Upper lobe of left lung (tissue), 6 donors: Measurements from ENCODE around the gene INPP5K. TPM values are rescaled to one million over a fixed set of nuclear protein-coding genes. Genes with fewer than 3 reads are reported as not detected.
A peak's percentile ranks its signal among the peaks of the same experiment; 100 is the strongest.
"Not testable (repeated sequence)": the region's sequence is repeated elsewhere in the genome, so short reads cannot be mapped to it uniquely, and the experiment has no call there.

ENCODE experiments used
- ATAC-seq, 2 donors: fragments of 200-7000 bp; cut with Tn5 transposase; one replicate each; pipeline ENCODE4 v1.9.1; 2022; ENCODE audit warnings: mild to moderate bottlenecking in 2 of 2, moderate library complexity in 2 of 2; ENCODE audit not compliant: low FRiP score in 2 of 2
- DNase-seq, 2 donors: peaks; one replicate each; pipeline ENCODE4 v3.0.0-alpha.2; 2019 to 2020
- H3K27ac ChIP-seq, 4 donors: fragments of 200-600 bp; sonication (generic); one replicate each; pipeline ENCODE4 v1.5.1; 2016 to 2019
- H3K27me3 ChIP-seq, 4 donors: fragments of 200-600 bp; sonication (generic); one replicate each; pipeline ENCODE4 v1.5.1; 2017 to 2019
- H3K36me3 ChIP-seq, 4 donors: fragments of 200-600 bp; sonication (generic); one replicate each; pipeline ENCODE4 v1.5.1; 2016 to 2019
- H3K4me1 ChIP-seq, 4 donors: fragments of 200-600 bp; sonication (generic); one replicate each; pipeline ENCODE4 v1.5.1; 2018 to 2019
- H3K4me3 ChIP-seq, 4 donors: fragments of 200-600 bp; sonication (generic); one replicate each; pipeline ENCODE4 v1.5.1; 2017 to 2019; ENCODE audit warnings: mild to moderate bottlenecking in 2 of 4, moderate library complexity in 1 of 4
- H3K9me3 ChIP-seq, 4 donors: fragments of 200-600 bp; sonication (generic); one replicate each; pipeline ENCODE4 v1.5.1; 2018 to 2019
- CTCF ChIP-seq, 6 experiments: fragments of 450-650 bp in 4 of 6; fragments of 200-600 bp in 2 of 6; sonication (generic) in 2 of 6; IDR thresholded peaks; one replicate each; pipeline ENCODE4 v1.5.1; 2016 to 2019; ENCODE audit warnings: antibody characterized with exemption in 6 of 6
- EP300 ChIP-seq, 4 donors: sonication (generic); formaldehyde crosslinking; IDR thresholded peaks; one replicate each; pipeline ENCODE4 v1.5.1; 2017; ENCODE audit warnings: antibody characterized with exemption in 4 of 4, control low read depth in 2 of 4
- POLR2A ChIP-seq, 4 donors: fragments of 450-650 bp; IDR thresholded peaks; one replicate each; pipeline ENCODE4 v1.5.1; 2016 to 2017; ENCODE audit warnings: antibody characterized with exemption in 4 of 4, mild to moderate bottlenecking in 2 of 4
- POLR2AphosphoS5 ChIP-seq, 2 donors: sonication (generic); formaldehyde crosslinking; IDR thresholded peaks; one replicate each; pipeline ENCODE4 v1.5.1; 2017; ENCODE audit warnings: antibody characterized with exemption in 2 of 2
- WGBS, 2 donors: methylation state at CpG; one replicate each; pipeline ENCODE4 v1.1.5; 2017 to 2018; 5-methylcytosine and 5-hydroxymethylcytosine counted together
- total RNA-seq, 6 donors: library from RNA; depleted of rRNA in 4 of 6; stranded (reverse); fragments of >200 nt in 4 of 6; gene quantifications; one replicate each; pipeline versions ENCODE4 v1.1.0 to v1.2.1, GENCODE V29; 2016 to 2021
- donor health status: DM: no; HTN: no; CAD: no; lungs with moderate emphysema.
- donor health status: DM: no; HTN: yes; CAD: no; lungs with severe emphysema.

Gene INPP5K
- total RNA-seq = 100 to 1,000 TPM in 2 of 6 donors, 10 to 100 TPM in 4; 60.9 to 155 (median 84.6) TPM

GRCh38 chr17:1516388-1517161, at the start of gene INPP5K:
INPP5K (minus strand) TSS chr17:1516612; CDS start chr17:1516499, 113 bp downstream.
- WGBS, 2 donors = 0 to 1% methylated on average over 22 to 43 of the region's 91 CpGs
- peak; percentile 84 to 90 for TF ChIP-seq POLR2AphosphoS5 (IDR thresholded peaks at IDR 0.05)
- TF ChIP-seq POLR2A (IDR thresholded peaks at IDR 0.05) = peak in 3 of 4 donors; percentile 59 to 88 (median 83)
- TF ChIP-seq EP300 (IDR thresholded peaks at IDR 0.05) = peak in 1 of 4 donors; percentile 82
- TF ChIP-seq CTCF (IDR thresholded peaks at IDR 0.05) = peak in 3 of 6 experiments; percentile 33 to 48 (median 35)
- no peaks in the 10 kb centered on the region for H3K27me3 ChIP-seq
- H3K4me1 ChIP-seq = peaks cover 43 to 49% (median 47%) of the 10 kb centered on the region in 4 donors
- peak within 1 kb of the TSS; percentile 76 to 99 (median 88) for H3K4me3 ChIP-seq
- no peaks in the 10 kb centered on the region for H3K9me3 ChIP-seq
- peaks cover 0 to 38% (median 15%) of the 10 kb centered on the region in 4 donors for H3K36me3 ChIP-seq
- peak; percentile 99 for DNase-seq
- peak within 1 kb of the TSS; percentile 93 to 96 (median 95) for H3K27ac ChIP-seq
- ATAC-seq = peak; percentile 98

GRCh38 chr17:1565877-1566276, 49.5 kb upstream of the INPP5K start:
- no peak for DNase-seq
- no peak overlapping the region for H3K27ac ChIP-seq
- H3K27me3 ChIP-seq = no peaks in the 10 kb centered on the region
- TF ChIP-seq CTCF (IDR thresholded peaks at IDR 0.05) = no peak
- TF ChIP-seq POLR2AphosphoS5 (IDR thresholded peaks at IDR 0.05) = no peak
- no peak for TF ChIP-seq POLR2A (IDR thresholded peaks at IDR 0.05)
- TF ChIP-seq EP300 (IDR thresholded peaks at IDR 0.05) = no peak
- H3K4me1 ChIP-seq = peaks cover 13 to 29% (median 20%) of the 10 kb centered on the region in 4 donors
- H3K9me3 ChIP-seq = no peaks in the 10 kb centered on the region
- ATAC-seq = peak in 1 of 2 donors; percentile 13
- no peaks in the 10 kb centered on the region for H3K36me3 ChIP-seq
- H3K4me3 ChIP-seq = no peak overlapping the region
- WGBS, 2 donors = 60 to 62% methylated on average over 6 of the region's 6 CpGs

GRCh38 chr17:1563786-1564613, 47.6 kb upstream of the INPP5K start:
- no peaks in the 10 kb centered on the region for H3K36me3 ChIP-seq
- no peak for DNase-seq
- TF ChIP-seq CTCF (IDR thresholded peaks at IDR 0.05) (no peak), POLR2A (IDR thresholded peaks at IDR 0.05) (no peak), EP300 (IDR thresholded peaks at IDR 0.05) (no peak), POLR2AphosphoS5 (IDR thresholded peaks at IDR 0.05) (no peak)
- no peaks in the 10 kb centered on the region for H3K27me3 ChIP-seq
- WGBS, 2 donors = 74% methylated on average over 19 of the region's 19 CpGs
- H3K9me3 ChIP-seq = no peaks in the 10 kb centered on the region
- H3K27ac ChIP-seq = no peak overlapping the region
- no peak for ATAC-seq
- no peak overlapping the region for H3K4me3 ChIP-seq
- H3K4me1 ChIP-seq = peaks cover 29 to 47% (median 34%) of the 10 kb centered on the region in 4 donors

GRCh38 chr17:1563471-1563785, 47.0 kb upstream of the INPP5K start:
- 84 to 89% methylated on average over 15 of the region's 15 CpGs for WGBS, 2 donors
- ATAC-seq, DNase-seq, H3K36me3 ChIP-seq, H3K9me3 ChIP-seq, H3K4me3 ChIP-seq, H3K27ac ChIP-seq, H3K27me3 ChIP-seq: not testable (repeated sequence)
- peaks cover 33 to 47% (median 35%) of the 10 kb centered on the region in 4 donors for H3K4me1 ChIP-seq

GRCh38 chr17:1562176-1562643, 45.8 kb upstream of the INPP5K start:
- ATAC-seq (peak; percentile 1 to 57), DNase-seq (no peak)
- Histone ChIP-seq H3K36me3 (peaks cover 0 to 3% (median 0%) of the 10 kb centered on the region in 4 donors), H3K27me3 (no peaks in the 10 kb centered on the region), H3K4me1 (peaks cover 39 to 56% (median 42%) of the 10 kb centered on the region in 4 donors), H3K27ac (peak overlapping the region; percentile 90 to 95 (median 94)), H3K9me3 (no peaks in the 10 kb centered on the region), H3K4me3 (peak overlapping the region; percentile 49 to 99 (median 86))
- 0% methylated on average over 1 of the region's 62 CpGs; no CpG with 5 or more reads in 1 of the 2 donors for WGBS, 2 donors
- TF ChIP-seq POLR2A (IDR thresholded peaks at IDR 0.05) = no peak
- no peak for TF ChIP-seq CTCF (IDR thresholded peaks at IDR 0.05)
- TF ChIP-seq EP300 (IDR thresholded peaks at IDR 0.05) = no peak
- no peak for TF ChIP-seq POLR2AphosphoS5 (IDR thresholded peaks at IDR 0.05)
